D341Med (cell line): ENCODE measurements around the gene SORCS2.
"Not testable (repeated sequence)": the region's sequence is repeated elsewhere in the genome, so short reads cannot be mapped to it uniquely, and the experiment has no call there.

ENCODE experiments used
- DNase-seq: peaks from one replicate; pipeline ENCODE4 v3.0.0; 2012; ENCODE audit warnings: low spot score

Gene SORCS2

GRCh38 chr4:7160439-7160838 lies 31.9 kb upstream of the SORCS2 start:
- DNase-seq: no peak

- DNase-seq: no peak
Measured at GRCh38 chr4:7160951-7161440, 31.3 kb upstream of the SORCS2 start.

- no peak for DNase-seq
Measured at GRCh38 chr4:7161721-7162214, 30.6 kb upstream of the SORCS2 start.

- not testable (repeated sequence) for DNase-seq
Measured at GRCh38 chr4:7165056-7165873, 27.1 kb upstream of the SORCS2 start.

GRCh38 chr4:7165874-7166201 lies 26.5 kb upstream of the SORCS2 start:
- DNase-seq: no peak

- no peak for DNase-seq
Measured at GRCh38 chr4:7166237-7166636, 26.1 kb upstream of the SORCS2 start.

GRCh38 chr4:7166981-7167700 lies 25.2 kb upstream of the SORCS2 start:
- no peak for DNase-seq

- DNase-seq: no peak
Measured at GRCh38 chr4:7167706-7168105, 24.6 kb upstream of the SORCS2 start.

- no peak for DNase-seq
Measured at GRCh38 chr4:7168106-7168505, 24.2 kb upstream of the SORCS2 start.

GRCh38 chr4:7169134-7169533 lies 23.2 kb upstream of the SORCS2 start:
- no peak for DNase-seq

- DNase-seq: no peak
Measured at GRCh38 chr4:7170012-7170411, 22.3 kb upstream of the SORCS2 start.

- no peak for DNase-seq
Measured at GRCh38 chr4:7171191-7171900, 21.0 kb upstream of the SORCS2 start.

GRCh38 chr4:7172508-7172907 lies 19.8 kb upstream of the SORCS2 start:
- no peak for DNase-seq

- no peak for DNase-seq
Measured at GRCh38 chr4:7172946-7173345, 19.4 kb upstream of the SORCS2 start.

GRCh38 chr4:7173841-7174449 lies 18.4 kb upstream of the SORCS2 start:
- no peak for DNase-seq

- no peak for DNase-seq
Measured at GRCh38 chr4:7179158-7179557, 13.2 kb upstream of the SORCS2 start.

- no peak for DNase-seq
Measured at GRCh38 chr4:7180938-7181337, 11.4 kb upstream of the SORCS2 start.

GRCh38 chr4:7182616-7183015 lies 9.7 kb upstream of the SORCS2 start:
- no peak for DNase-seq

- DNase-seq: no peak
Measured at GRCh38 chr4:7183161-7183560, 9.2 kb upstream of the SORCS2 start.

- no peak for DNase-seq
Measured at GRCh38 chr4:7183780-7184460, 8.4 kb upstream of the SORCS2 start.

- no peak for DNase-seq
Measured at GRCh38 chr4:7185487-7186030, 6.8 kb upstream of the SORCS2 start.
